WTC11 (cell line): Measurements from ENCODE around the gene AKT2. TPM values are rescaled to one million over a fixed set of nuclear protein-coding genes. Genes with fewer than 3 reads are reported as not detected.
A peak's percentile ranks its signal among the peaks of the same experiment; 100 is the strongest.

Source experiments
- ATAC-seq: fragments of 200-7000 bp; cut with Tn5 transposase; 2 replicates; pipeline ENCODE4 v1.10.0; 2021; ENCODE audit warnings: mild to moderate bottlenecking, moderate library complexity
- CTCF ChIA-PET: fragments of 300-600 bp; sonication (Branson Sonifier 250); formaldehyde crosslinking; loops from one replicate; lab custom pipeline; 2021; ENCODE audit warnings: antibody characterized with exemption; lab: Charles Lee
- POLR2A ChIA-PET: fragments of 350-600 bp; sonication (Branson Sonifier 250); formaldehyde crosslinking; loops from one replicate; lab custom pipeline; 2021; ENCODE audit warnings: antibody characterized with exemption; lab: Charles Lee
- DNase-seq: peaks from one replicate; pipeline ENCODE4 v3.0.0; 2021; ENCODE audit warnings: low spot score
- H3K27ac Mint-ChIP-seq: 2 replicates; pipeline ENCODE4 v1.8.0; 2021; ENCODE audit warnings: mixed read lengths
- H3K27me3 Mint-ChIP-seq: 2 replicates; pipeline ENCODE4 v1.8.0; 2021; ENCODE audit warnings: low read depth, mild to moderate bottlenecking, moderate library complexity, mixed read lengths
- H3K36me3 Mint-ChIP-seq: 2 replicates; pipeline ENCODE4 v1.8.0; 2021; ENCODE audit warnings: mixed read lengths
- H3K4me1 Mint-ChIP-seq: 2 replicates; pipeline ENCODE4 v1.8.0; 2022; ENCODE audit warnings: mixed read lengths
- H3K4me3 Mint-ChIP-seq: 2 replicates; pipeline ENCODE4 v1.8.0; 2021; ENCODE audit warnings: mild to moderate bottlenecking, moderate library complexity, mixed read lengths
- H3K9me3 Mint-ChIP-seq: 2 replicates; pipeline ENCODE4 v1.8.0; 2021; ENCODE audit warnings: mixed read lengths
- ELF4 ChIP-seq: sonication (generic); formaldehyde crosslinking; IDR thresholded peaks from 2 replicates; pipeline ENCODE4 v1.8.1; 2022; ENCODE audit warnings: low read depth, mild to moderate bottlenecking, moderate library complexity, missing genetic modification reagents
- GTF2I ChIP-seq: fragments of 250-450 bp; sonication (Bioruptor Pico); conservative IDR thresholded peaks from 2 replicates; pipeline ENCODE4 v1.4.0; 2021; ENCODE audit warnings: mild to moderate bottlenecking
- IRF2 ChIP-seq: sonication (generic); formaldehyde crosslinking; IDR thresholded peaks from 2 replicates; pipeline ENCODE4 v1.8.0; 2022; ENCODE audit warnings: low read depth, missing genetic modification reagents, borderline replicate concordance
- NR2C2 ChIP-seq: sonication (generic); formaldehyde crosslinking; IDR thresholded peaks from 2 replicates; pipeline ENCODE4 v1.8.0; 2022; ENCODE audit warnings: mild to moderate bottlenecking, missing genetic modification reagents
- NR3C1 ChIP-seq: sonication (generic); formaldehyde crosslinking; conservative IDR thresholded peaks from 2 replicates; pipeline ENCODE4 v1.8.1; 2023; ENCODE audit warnings: low read depth, mild to moderate bottlenecking, missing genetic modification reagents
- OVOL2 ChIP-seq: fragments of 250-450 bp; sonication (Bioruptor Pico); IDR thresholded peaks from 2 replicates; pipeline ENCODE4 v1.9.0; 2021; ENCODE audit warnings: mild to moderate bottlenecking, borderline replicate concordance
- SMAD3 ChIP-seq: sonication (generic); formaldehyde crosslinking; IDR thresholded peaks from 2 replicates; pipeline ENCODE4 v1.8.0; 2022; ENCODE audit warnings: missing genetic modification reagents, mild to moderate bottlenecking, borderline replicate concordance
- SP1 ChIP-seq: sonication (generic); formaldehyde crosslinking; conservative IDR thresholded peaks from 2 replicates; pipeline ENCODE4 v1.8.1; 2022; ENCODE audit warnings: missing genetic modification reagents
- TEAD1 ChIP-seq: sonication (generic); formaldehyde crosslinking; IDR thresholded peaks from 2 replicates; pipeline ENCODE4 v1.8.0; 2022; ENCODE audit warnings: mild to moderate bottlenecking, missing genetic modification reagents
- TEAD4 ChIP-seq: sonication (generic); formaldehyde crosslinking; IDR thresholded peaks from 2 replicates; pipeline ENCODE4 v1.8.0; 2022; ENCODE audit warnings: mild to moderate bottlenecking, missing genetic modification reagents
- ZBTB21 ChIP-seq: sonication (generic); formaldehyde crosslinking; IDR thresholded peaks from 2 replicates; pipeline ENCODE4 v1.8.1; 2023; ENCODE audit warnings: mild to moderate bottlenecking, missing genetic modification reagents, borderline replicate concordance
- ZNF219 ChIP-seq: sonication (generic); formaldehyde crosslinking; IDR thresholded peaks from 2 replicates; pipeline ENCODE4 v1.8.0; 2023; ENCODE audit warnings: missing genetic modification reagents, mild to moderate bottlenecking, borderline replicate concordance
- ZNF396 ChIP-seq: fragments of 250-450 bp; sonication (Bioruptor Pico); IDR thresholded peaks from 2 replicates; pipeline ENCODE4 v1.8.0; 2021; ENCODE audit warnings: mild to moderate bottlenecking, moderate library complexity, borderline replicate concordance
- ZNF423 ChIP-seq: fragments of 250-450 bp; sonication (Bioruptor Pico); IDR thresholded peaks from 2 replicates; pipeline ENCODE4 v2.1.2; 2022; ENCODE audit warnings: mild to moderate bottlenecking, moderate library complexity
- total RNA-seq: library from RNA; stranded (reverse); gene quantifications from 3 replicates; pipeline ENCODE4 v1.2.3, GENCODE V29; 2021
- TF ChIP-seq, protein P1 (sequence below): sonication (generic); formaldehyde crosslinking; IDR thresholded peaks from 2 replicates; pipeline ENCODE4 v1.8.1; 2022; ENCODE audit warnings: mild to moderate bottlenecking, missing genetic modification reagents, moderate library complexity, borderline replicate concordance
- TF ChIP-seq, protein P2 (sequence below): sonication (generic); formaldehyde crosslinking; IDR thresholded peaks from 2 replicates; pipeline ENCODE4 v1.8.0; 2022; ENCODE audit warnings: mild to moderate bottlenecking, missing genetic modification reagents
- TF ChIP-seq, protein P3 (sequence below): sonication (generic); formaldehyde crosslinking; conservative IDR thresholded peaks from 2 replicates; pipeline ENCODE4 v1.8.1; 2022; ENCODE audit warnings: mild to moderate bottlenecking, missing genetic modification reagents
- TF ChIP-seq, protein P4 (sequence below): fragments of 250-450 bp; sonication (Bioruptor Pico); IDR thresholded peaks from 2 replicates; pipeline ENCODE4 v2.1.2; 2022; ENCODE audit warnings: mild to moderate bottlenecking, moderate library complexity
- TF ChIP-seq, protein P5 (sequence below): sonication (generic); formaldehyde crosslinking; IDR thresholded peaks from 2 replicates; pipeline ENCODE4 v1.8.1; 2023; ENCODE audit warnings: mild to moderate bottlenecking, moderate library complexity, missing genetic modification reagents
- TF ChIP-seq, protein P6 (sequence below): sonication (generic); formaldehyde crosslinking; IDR thresholded peaks from 2 replicates; pipeline ENCODE4 v1.8.0; 2023; ENCODE audit warnings: mild to moderate bottlenecking, missing genetic modification reagents

AKT2 gene
- total RNA-seq, 1 experiment from 2014 or later, result 156 TPM

DNA sequence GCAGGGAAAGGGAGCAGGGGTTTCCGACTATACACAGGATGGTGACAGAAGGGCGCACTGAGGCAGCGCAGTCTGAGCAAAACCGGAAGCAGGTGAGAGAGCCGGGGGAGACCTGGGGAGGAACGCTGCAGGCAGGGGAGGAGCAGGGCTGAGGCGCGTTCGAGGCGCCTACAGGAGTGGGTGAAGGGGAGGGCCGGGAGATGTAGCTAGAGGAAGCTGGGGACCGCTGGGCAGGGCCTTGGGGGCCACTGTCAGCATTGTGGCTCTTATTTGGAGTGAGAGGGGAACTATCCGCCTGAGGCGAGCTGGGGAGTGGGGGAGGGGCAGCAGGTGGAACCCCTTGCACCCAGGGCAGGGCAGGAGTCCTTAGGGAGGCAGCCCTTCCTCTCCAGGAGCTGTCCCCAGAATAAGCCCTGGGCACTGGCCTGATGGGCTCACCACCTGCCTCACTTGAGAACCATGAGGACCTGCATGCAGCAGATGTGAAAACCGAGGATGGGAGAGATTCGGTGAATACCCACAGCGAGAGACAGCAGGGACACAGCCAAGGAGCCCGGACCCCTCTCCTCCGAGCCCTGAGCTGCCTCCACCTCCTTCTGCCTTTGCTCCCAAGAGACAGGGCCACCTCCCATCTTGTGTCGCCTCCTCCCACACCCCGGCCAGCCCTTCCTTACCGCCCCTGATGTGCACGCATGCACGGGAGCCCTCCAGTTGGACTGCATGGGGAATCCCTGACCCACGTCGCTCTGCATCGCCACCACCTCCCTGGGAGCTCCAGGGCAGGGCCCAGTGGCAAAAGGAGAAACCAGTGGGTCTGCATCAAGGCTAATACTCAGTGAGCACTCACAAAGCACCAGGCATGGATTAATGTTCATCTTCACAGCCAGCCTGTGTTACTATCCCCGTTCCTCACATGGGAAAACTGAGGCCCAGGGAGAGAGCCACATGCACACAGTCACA, 10.3 kb downstream of the AKT2 start (continued):
- TF ChIP-seq TEAD1 (CRISPR knock-in tag), result no peak

DNA sequence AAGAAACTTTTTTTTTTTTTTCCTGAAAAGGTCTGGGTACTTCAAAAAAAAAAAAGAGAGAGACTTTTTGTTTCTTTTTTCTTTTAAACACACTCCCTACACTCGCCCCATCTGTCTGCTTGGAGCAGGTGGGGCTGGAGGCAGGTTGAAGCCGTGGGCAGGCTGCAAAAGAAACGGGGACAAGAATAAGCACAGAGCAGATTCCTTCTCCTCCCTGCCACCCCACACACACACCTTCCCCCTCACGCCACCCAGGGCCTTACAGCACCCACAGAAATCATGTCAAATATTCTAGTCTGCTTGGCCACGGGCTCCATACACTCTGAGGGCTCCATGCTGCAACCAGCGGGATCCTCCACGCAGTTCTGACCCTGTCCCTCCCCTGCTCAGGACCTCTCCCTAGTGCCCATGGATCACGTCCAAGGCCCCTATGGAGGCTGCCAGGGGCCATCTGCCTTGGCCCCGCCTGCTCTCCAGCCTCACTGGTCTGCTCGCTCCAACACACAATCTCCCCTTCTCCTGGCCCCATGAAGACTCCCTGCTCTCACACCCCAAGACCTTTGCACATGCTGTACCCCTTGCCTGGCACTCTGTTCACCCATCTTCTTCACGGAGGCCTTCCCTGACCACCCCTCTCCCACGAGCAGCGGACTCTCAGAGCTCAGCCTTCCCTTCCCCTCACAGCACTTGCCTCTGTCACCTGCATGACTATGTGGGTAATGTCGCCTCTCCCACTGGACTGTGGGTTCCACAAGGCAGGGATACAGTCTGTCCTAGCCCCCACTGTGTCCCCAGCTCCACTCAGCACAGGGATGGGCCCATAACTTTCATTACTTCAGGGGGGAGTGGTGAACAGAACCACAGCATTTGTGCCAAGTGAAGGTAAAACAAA, 11.4 kb downstream of the AKT2 start:
- Mint-ChIP-seq H3K27ac (peak overlapping the region; percentile 50), H3K27me3 (no peaks in the 10 kb centered on the region), H3K9me3 (no peaks in the 10 kb centered on the region), H3K36me3 (no peaks in the 10 kb centered on the region), H3K4me3 (no peak overlapping the region), H3K4me1 (peaks cover 26% of the 10 kb centered on the region)
- CTCF ChIA-PET, result interaction anchor here (0.6 to 1.5 kb wide), 4 partner anchors 32 to 108 kb away, joined by 3 to 4 read pairs (median 3); partner anchors contain the start of gene TTC9B
- ATAC-seq (no peak), DNase-seq (no peak)
- POLR2A ChIA-PET, result interaction anchor here (1.4 kb wide), 1 partner anchor 11 kb away, joined by 5 read pairs; no protein-coding TSS in a partner anchor
- TF ChIP-seq, protein P1, sequence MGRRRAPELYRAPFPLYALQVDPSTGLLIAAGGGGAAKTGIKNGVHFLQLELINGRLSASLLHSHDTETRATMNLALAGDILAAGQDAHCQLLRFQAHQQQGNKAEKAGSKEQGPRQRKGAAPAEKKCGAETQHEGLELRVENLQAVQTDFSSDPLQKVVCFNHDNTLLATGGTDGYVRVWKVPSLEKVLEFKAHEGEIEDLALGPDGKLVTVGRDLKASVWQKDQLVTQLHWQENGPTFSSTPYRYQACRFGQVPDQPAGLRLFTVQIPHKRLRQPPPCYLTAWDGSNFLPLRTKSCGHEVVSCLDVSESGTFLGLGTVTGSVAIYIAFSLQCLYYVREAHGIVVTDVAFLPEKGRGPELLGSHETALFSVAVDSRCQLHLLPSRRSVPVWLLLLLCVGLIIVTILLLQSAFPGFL (CRISPR knock-in tag), result no peak
- TF ChIP-seq GTF2I (no peak), ZNF423 (CRISPR knock-in tag) (no peak), NR3C1 (CRISPR knock-in tag) (no peak), ZBTB21 (CRISPR knock-in tag) (no peak)
- TF ChIP-seq, protein P2, sequence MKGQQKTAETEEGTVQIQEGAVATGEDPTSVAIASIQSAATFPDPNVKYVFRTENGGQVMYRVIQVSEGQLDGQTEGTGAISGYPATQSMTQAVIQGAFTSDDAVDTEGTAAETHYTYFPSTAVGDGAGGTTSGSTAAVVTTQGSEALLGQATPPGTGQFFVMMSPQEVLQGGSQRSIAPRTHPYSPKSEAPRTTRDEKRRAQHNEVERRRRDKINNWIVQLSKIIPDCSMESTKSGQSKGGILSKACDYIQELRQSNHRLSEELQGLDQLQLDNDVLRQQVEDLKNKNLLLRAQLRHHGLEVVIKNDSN, result no peak
- TF ChIP-seq, protein P3, sequence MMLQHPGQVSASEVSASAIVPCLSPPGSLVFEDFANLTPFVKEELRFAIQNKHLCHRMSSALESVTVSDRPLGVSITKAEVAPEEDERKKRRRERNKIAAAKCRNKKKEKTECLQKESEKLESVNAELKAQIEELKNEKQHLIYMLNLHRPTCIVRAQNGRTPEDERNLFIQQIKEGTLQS (CRISPR knock-in tag), result no peak
- TF ChIP-seq, protein P4, sequence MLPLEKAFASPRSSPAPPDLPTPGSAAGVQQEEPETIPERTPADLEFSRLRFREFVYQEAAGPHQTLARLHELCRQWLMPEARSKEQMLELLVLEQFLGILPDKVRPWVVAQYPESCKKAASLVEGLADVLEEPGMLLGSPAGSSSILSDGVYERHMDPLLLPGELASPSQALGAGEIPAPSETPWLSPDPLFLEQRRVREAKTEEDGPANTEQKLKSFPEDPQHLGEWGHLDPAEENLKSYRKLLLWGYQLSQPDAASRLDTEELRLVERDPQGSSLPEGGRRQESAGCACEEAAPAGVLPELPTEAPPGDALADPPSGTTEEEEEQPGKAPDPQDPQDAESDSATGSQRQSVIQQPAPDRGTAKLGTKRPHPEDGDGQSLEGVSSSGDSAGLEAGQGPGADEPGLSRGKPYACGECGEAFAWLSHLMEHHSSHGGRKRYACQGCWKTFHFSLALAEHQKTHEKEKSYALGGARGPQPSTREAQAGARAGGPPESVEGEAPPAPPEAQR (CRISPR knock-in tag), result no peak

DNA sequence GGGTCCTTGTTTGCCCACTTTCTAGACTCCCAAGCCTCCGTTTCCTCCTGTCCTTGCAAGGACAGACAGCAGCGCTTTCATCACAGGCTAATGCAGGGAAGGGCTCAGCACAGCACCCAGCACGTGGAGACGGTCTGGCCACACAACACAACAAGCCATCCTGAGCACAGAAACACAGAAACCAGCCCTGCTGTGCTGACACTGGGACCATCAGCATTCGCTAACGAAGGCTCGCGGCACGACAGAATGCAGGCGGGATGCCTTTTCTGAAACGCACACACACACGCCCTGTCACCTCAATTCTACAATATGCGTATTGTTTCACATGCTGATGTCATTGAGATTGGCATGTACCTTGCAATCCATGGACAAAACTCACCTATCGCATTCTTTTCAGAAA, 12.9 kb downstream of the AKT2 start:
- Mint-ChIP-seq H3K27me3 (no peaks in the 10 kb centered on the region), H3K4me1 (peaks cover 34% of the 10 kb centered on the region), H3K27ac (peak overlapping the region; percentile 72), H3K4me3 (no peak overlapping the region), H3K9me3 (no peaks in the 10 kb centered on the region), H3K36me3 (no peaks in the 10 kb centered on the region)
- ATAC-seq (no peak), DNase-seq (no peak)
- ChIA-PET POLR2A (no interaction called here), CTCF (interaction anchor here (2.6 kb wide), 1 partner anchor 54 kb away, joined by 18 read pairs; the partner anchor contains the start of gene TTC9B)
- TF ChIP-seq NR2C2 (CRISPR knock-in tag), result no peak
- no peak for TF ChIP-seq ELF4 (CRISPR knock-in tag)
- no peak for TF ChIP-seq ZNF396 (CRISPR knock-in tag)
- TF ChIP-seq OVOL2 (CRISPR knock-in tag), result no peak
- TF ChIP-seq, protein P1 (CRISPR knock-in tag), result no peak
- no peak for TF ChIP-seq SP1 (CRISPR knock-in tag)
- TF ChIP-seq, protein P5, sequence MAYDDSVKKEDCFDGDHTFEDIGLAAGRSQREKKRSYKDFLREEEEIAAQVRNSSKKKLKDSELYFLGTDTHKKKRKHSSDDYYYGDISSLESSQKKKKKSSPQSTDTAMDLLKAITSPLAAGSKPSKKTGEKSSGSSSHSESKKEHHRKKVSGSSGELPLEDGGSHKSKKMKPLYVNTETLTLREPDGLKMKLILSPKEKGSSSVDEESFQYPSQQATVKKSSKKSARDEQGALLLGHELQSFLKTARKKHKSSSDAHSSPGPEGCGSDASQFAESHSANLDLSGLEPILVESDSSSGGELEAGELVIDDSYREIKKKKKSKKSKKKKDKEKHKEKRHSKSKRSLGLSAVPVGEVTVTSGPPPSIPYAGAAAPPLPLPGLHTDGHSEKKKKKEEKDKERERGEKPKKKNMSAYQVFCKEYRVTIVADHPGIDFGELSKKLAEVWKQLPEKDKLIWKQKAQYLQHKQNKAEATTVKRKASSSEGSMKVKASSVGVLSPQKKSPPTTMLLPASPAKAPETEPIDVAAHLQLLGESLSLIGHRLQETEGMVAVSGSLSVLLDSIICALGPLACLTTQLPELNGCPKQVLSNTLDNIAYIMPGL (CRISPR knock-in tag), result no peak
- TF ChIP-seq, protein P6, sequence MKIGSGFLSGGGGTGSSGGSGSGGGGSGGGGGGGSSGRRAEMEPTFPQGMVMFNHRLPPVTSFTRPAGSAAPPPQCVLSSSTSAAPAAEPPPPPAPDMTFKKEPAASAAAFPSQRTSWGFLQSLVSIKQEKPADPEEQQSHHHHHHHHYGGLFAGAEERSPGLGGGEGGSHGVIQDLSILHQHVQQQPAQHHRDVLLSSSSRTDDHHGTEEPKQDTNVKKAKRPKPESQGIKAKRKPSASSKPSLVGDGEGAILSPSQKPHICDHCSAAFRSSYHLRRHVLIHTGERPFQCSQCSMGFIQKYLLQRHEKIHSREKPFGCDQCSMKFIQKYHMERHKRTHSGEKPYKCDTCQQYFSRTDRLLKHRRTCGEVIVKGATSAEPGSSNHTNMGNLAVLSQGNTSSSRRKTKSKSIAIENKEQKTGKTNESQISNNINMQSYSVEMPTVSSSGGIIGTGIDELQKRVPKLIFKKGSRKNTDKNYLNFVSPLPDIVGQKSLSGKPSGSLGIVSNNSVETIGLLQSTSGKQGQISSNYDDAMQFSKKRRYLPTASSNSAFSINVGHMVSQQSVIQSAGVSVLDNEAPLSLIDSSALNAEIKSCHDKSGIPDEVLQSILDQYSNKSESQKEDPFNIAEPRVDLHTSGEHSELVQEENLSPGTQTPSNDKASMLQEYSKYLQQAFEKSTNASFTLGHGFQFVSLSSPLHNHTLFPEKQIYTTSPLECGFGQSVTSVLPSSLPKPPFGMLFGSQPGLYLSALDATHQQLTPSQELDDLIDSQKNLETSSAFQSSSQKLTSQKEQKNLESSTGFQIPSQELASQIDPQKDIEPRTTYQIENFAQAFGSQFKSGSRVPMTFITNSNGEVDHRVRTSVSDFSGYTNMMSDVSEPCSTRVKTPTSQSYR (CRISPR knock-in tag), result no peak
- no peak for TF ChIP-seq SMAD3
- TF ChIP-seq IRF2, result no peak
- no peak for TF ChIP-seq ZNF219 (CRISPR knock-in tag)
- TF ChIP-seq TEAD4 (CRISPR knock-in tag), result no peak
- no peak for TF ChIP-seq ZNF423 (CRISPR knock-in tag)
